GM19467 (cell line): ENCODE results near the gene DENND4B.
A peak's percentile ranks its signal among the peaks of the same experiment; 100 is the strongest.

Experiments
- ATAC-seq: cut with Tn5 transposase; IDR thresholded peaks from one replicate; pipeline ENCODE4 v1.9.1; 2021; ENCODE audit warnings: mild to moderate bottlenecking, moderate library complexity; ENCODE audit not compliant: unreplicated experiment

DENND4B gene

DNA sequence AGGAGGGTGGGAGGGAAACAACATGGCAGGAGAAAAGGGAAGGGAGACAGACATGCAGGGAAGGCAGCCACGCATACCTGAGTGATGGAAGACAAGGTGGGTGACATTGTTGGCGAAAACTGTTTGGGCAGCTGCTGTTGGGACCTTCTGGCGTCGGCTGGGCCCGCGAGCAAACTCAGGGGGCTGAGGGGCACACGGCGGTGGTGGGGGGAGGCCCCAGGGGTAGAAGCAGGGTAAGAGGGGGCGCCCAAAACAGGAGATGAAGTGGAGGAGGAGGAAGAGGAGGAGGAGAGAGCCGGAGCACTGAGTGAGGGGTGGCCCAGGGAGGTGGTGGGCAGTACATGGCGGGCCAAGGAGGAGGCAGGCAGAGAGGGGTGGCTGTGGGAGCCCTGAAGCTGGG lies 4.7 kb upstream of the DENND4B start:
- no peak for ATAC-seq

- ATAC-seq: peak; percentile 53
These were observed 510 bp downstream of the DENND4B start for GRCh38 chr1:153945795-153946621.

DNA sequence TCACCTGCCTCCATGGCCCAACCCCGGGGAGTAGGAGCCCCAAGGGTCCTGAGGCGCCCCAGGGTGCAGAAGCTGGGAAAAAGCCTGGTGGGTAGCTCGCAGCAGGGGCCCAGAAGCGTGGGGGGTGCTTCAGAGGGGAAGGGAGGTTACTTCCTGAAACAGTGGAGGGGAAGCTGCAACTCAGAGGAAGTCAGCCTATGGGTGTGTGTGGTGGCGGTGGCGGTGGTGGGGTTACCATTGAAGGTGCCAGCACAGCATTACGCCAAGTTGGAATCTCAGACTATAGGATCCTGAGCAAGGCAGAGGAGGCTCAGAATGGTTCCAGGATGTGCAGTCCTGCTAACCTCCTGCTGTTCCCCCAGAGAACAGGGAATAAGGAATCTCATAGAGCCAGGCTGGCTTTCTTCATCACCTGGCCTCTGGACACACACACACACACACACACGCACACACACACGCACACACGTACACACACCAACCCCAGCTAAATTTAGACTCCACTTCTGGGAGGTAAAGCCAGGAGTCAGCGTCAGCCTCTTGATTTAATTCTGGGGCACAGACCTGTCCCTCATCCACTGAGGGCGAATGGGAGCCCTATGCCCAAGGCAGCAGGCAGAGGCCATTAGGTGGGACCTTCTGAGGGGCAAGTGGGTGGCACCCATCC lies 1.3 kb downstream of the DENND4B start:
- ATAC-seq: no peak

GRCh38 chr1:153944827-153945117 lies 1.7 kb downstream of the DENND4B start:
- ATAC-seq: no peak

DNA sequence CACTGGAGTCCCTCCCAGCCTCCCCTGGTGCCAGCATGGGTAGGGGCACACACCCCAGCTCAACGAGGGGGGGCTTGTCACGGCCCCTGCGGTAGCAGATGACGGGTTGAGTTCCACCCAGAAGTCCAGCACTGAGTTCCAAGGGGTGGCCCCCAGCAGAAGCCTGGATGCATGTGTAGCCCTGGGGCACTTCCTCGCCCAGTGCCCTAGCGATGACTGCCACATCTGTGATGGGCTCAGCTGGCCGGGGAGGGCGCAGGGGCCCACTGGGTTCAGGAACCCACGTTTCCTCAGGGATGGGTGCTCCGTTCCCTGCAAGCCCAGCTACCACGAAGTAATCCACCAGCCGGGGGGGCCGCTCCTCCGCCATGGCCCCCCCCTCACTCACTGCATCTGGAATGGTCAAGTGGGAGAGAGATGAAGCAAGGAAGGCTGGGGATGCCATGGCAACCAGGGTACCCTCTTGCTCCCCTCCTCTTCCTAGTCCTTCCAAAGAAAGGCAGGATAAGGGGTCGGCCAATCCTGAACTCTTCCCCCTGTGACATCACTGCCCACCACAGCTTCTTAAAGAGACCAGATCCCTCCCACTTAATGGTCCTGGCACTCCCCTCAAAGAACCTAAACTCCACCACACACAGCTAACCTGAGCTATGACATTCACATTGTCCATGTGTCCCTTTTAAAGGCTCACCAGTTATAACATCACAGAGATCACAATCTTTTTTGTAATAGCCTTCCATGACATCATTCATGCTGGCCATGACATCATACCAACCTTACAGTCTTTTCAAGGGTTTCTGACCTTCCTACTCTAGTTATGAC lies 2.3 kb downstream of the DENND4B start:
- no peak for ATAC-seq

DNA sequence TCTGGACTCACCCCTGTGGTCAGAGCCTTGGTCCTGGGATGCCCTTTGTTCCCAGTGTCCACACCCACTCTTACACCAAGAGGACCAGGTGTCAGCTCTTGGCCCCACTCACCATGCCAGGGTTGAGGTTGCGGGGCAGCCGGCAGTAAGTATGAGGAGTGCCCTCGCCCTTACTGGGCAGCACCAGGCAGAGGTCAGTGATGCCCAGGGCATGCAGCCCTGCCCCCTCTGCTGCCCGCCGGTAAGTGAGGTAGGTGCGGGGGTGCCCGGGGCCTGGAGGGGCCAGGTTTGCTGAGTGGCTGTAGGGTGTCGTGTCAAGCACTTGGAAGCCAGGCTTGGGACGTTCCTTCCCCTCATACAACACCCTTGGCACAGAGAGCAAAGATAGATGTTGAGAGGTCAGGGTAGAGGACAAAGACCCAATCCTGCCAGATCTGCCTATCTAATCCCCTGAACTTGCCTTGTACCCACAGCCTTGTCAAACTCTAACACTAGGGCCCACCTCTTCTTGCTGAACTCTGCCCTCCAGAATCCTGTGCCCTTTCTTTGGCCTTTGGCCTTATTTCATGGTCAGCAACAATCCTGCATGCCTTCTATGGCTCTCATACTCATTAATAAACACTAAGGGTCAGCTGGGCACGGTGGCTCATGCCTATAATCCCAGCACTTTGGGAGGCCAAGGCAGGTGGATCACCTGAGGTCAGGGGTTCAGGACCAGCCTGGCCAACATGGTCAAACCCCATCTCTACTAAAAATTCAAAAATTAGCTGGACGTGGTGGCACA lies 3.6 kb downstream of the DENND4B start:
- ATAC-seq: no peak

DNA sequence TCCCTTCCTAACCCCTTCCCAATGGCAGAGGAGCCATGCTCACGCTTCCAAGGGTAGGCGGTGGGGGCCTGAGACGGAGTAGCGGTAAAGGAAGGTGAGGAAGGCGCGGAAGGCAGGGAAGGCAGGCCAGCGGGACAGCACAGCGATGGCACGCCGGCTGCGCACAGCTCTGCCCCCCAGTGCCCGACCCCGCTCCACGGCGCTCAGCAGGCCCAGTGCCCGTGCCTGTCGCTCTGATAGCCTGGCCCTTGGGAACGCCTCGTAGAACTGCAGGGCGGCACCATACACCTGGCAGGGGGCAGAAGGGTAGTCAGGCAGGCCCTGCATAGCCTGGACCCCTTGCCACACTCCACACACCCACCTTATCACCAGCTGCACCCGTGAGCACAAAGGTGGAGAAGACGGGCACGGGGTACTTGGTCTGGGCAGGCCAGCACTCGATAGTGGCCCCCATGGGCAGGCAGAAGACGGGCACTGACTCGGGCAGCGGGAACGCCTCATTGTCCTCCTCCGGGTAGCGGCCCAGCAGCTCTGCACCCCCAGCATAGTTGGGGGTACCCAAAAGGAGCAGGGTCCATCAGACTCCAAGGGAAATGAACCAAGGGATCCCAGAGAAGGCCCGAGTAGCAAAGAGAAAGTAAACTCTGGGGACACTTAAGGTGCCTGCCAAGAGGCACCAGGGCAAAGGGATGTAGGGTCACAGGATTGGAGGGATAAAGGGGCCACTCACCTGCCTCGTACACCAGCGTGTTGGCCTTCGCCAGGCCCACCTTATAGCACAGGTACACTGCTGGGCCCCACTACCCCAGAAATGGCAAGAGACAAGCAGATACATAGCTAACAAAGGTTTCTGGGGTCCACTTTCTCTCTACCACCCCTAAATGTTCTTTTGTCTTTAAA lies 4.4 kb downstream of the DENND4B start:
- ATAC-seq: no peak

GRCh38 chr1:153940756-153941155 lies 5.8 kb downstream of the DENND4B start:
- no peak for ATAC-seq

GRCh38 chr1:153939476-153939875 lies 7.0 kb downstream of the DENND4B start:
- no peak for ATAC-seq

DNA sequence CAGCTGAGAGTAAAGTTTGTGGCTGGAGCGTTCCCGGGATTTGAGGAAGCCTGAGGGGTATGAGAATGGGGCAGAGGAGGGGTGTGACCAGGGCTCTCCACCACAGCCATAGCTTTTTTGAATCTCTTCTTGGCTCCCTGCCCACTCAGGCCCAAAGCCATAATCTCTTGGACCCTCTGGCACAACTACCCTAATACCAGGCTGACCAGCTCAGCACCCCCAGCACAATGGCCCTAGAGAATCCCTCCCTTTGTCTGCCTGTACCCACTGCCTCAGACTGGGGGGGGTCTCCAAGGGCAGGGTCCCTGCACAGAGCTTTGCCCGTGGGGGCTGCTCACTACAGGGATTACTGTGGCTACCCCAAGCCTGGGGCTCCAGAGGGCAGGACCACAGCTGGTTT lies 7.5 kb downstream of the DENND4B start:
- ATAC-seq: no peak

GRCh38 chr1:153937331-153937730 lies 9.2 kb downstream of the DENND4B start:
- ATAC-seq: no peak

- ATAC-seq: no peak
These were observed 10.3 kb downstream of the DENND4B start for GRCh38 chr1:153936011-153936802.

- ATAC-seq: no peak
These were observed 11.8 kb downstream of the DENND4B start for GRCh38 chr1:153934746-153935145.

GRCh38 chr1:153933955-153934354 lies 12.6 kb downstream of the DENND4B start:
- no peak for ATAC-seq

- no peak for ATAC-seq
These were observed 13.1 kb downstream of the DENND4B start for GRCh38 chr1:153933430-153933829.

DNA sequence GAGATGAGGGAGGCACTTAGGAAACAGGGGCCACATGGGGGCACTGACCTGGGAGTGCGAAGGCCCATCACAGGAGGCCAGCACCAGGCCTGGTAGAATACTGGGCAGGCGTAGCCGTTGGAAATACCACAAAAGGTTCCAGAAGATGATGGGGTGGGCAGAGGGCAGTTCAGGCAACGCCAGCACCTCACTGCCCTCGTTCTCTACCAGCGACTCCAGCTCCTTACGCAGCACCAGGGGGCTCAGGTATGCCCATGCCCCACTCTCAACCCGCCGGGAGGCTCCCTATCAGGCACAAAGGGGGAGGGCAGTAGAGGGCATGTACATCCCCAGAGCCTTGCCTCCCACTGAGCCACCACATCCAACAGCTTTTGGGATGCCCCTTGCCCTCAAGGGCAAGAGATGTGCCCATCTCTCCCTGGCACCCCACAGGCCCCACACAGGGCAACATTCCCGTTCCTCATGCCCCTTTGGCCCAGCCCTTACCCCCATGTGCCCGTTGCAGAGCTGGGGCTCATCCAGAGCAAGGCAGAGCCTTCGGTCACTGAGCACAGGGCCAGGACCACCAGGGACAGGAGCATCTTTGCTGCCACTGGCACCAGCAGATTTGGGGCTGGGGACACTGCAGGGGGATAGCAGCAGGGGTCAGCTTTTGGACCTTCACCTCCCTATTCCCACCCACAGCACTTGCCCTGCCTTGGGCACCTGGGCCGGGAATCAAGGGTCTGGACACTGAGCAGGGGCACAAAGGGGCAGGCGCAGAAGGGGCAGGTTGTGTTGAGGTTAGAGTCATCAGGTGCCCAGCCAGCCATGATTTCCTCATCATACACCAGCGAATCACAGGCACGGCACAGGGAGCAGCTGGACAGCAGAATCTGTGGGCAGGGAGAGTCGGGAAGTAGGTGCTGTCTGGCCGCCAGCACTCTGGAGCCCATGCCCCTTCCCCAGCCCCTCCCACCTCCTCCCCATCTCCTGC lies 14.1 kb downstream of the DENND4B start:
- ATAC-seq: no peak

DNA sequence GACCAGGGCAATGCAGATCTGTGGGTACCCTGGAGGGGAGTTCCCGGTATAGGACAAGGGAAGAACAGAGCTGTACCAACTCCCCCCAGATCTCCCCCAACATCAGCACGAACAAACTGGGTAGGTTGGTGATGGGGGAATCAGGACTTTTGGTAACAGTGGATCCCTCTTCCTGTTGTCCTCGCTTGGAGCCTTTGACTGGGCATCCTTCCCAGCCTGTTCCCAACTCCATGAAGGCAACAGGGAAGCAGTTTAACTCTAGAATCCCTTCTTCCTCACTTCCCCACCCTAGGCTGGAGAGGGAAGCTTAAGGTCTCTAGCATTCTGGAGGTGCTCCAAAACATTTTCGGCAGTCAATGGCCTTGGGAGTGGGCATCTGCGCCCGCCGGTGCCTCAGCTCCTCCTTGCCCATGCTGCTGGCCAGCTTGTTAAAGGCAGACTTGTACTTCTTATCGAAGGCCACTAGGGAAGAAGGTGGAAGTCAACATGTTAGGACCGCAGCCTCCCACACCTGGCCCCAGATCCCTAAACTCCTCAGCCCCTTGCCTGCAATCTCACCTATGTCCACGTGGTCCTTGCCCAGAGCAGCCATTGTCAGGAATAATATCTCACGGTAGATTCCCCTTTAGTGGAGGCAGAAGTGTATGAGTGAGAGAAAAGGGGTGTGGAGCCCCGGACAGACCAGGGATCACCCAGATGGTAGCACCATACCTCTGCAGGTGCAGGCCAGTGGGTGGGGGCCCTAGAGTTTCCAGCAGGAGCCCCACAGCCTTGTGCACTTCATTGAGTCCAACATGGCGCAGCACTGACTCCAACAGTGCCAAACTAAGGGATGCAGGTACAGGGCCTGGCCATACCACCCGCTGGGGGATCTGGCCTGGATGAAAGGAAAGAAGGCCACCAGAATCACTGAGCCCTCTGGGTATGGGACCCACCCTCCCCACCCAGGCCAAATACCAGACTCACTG lies 16.3 kb downstream of the DENND4B start:
- no peak for ATAC-seq
